Amniotic stem cell (primary cell): ENCODE results near the gene TLNRD1.

Source experiments
- DNase-seq: peaks from one replicate; lab custom pipeline; 2025; lab: John Stamatoyannopoulos, UW

Gene TLNRD1

GRCh38 chr15:81002331-81003096 lies 1.8 kb downstream of the TLNRD1 start:
- no peak for DNase-seq

GRCh38 chr15:81003097-81003350 lies 2.3 kb downstream of the TLNRD1 start:
- DNase-seq, result no peak

GRCh38 chr15:81006124-81006523 lies 5.4 kb downstream of the TLNRD1 start:
- no peak for DNase-seq

GRCh38 chr15:81007428-81008064 lies 6.8 kb downstream of the TLNRD1 start:
- DNase-seq, result no peak

GRCh38 chr15:81008312-81008711 lies 7.6 kb downstream of the TLNRD1 start:
- no peak for DNase-seq

- DNase-seq, result no peak
Observed at GRCh38 chr15:81010086-81010485, 9.4 kb downstream of the TLNRD1 start.

- DNase-seq, result no peak
Observed at GRCh38 chr15:81011593-81011992, 10.9 kb downstream of the TLNRD1 start.

- no peak for DNase-seq
Observed at GRCh38 chr15:81012588-81012987, 11.9 kb downstream of the TLNRD1 start.

- DNase-seq, result no peak
Observed at GRCh38 chr15:81013396-81013929, 12.7 kb downstream of the TLNRD1 start.

- DNase-seq, result no peak
Observed at GRCh38 chr15:81014446-81015093, 13.8 kb downstream of the TLNRD1 start.

- no peak for DNase-seq
Observed at GRCh38 chr15:81015621-81016488, 15.1 kb downstream of the TLNRD1 start.

- DNase-seq, result no peak
Observed at GRCh38 chr15:81016489-81017068, 15.9 kb downstream of the TLNRD1 start.

GRCh38 chr15:81018197-81018596 lies 17.5 kb downstream of the TLNRD1 start:
- no peak for DNase-seq

GRCh38 chr15:81021321-81021720 lies 20.6 kb downstream of the TLNRD1 start:
- DNase-seq, result no peak

- DNase-seq, result peak; percentile 27
Observed at GRCh38 chr15:81023483-81024264, 23.0 kb downstream of the TLNRD1 start.

- no peak for DNase-seq
Observed at GRCh38 chr15:81024265-81024872, 23.6 kb downstream of the TLNRD1 start.

GRCh38 chr15:81024936-81025335 lies 24.2 kb downstream of the TLNRD1 start:
- no peak for DNase-seq

- DNase-seq, result no peak
Observed at GRCh38 chr15:81025721-81026370, 25.1 kb downstream of the TLNRD1 start.

GRCh38 chr15:81026836-81027599 lies 26.3 kb downstream of the TLNRD1 start:
- no peak for DNase-seq
